ENCODE data around the gene CNTNAP2.

CNTNAP2 gene

DNA sequence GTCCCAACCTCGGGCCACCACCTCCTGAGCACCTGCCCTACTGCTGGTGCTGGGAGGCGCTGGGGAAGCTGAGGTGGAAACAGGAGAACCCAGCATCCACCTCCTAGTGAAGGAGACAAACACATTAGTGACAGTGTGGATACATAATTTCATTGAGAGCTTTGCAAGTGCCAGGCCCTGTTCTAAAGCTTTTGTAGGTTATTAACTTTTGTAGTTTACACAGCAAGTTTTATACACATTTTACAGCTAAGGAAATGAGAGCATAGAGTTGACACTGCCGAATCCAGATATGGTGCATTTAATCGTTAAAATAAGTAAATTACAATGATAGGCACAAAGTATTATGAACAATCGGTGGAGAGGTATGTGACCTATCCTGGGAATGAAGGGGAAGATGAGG, 2007.9 kb downstream of the CNTNAP2 start:
- no peak overlapping the region for H3K4me3 ChIP-seq (replicated peaks; ENCODE audit: low read depth, low read length)
- DNase-seq (ENCODE audit: extremely low read depth, low read depth): no peak
- TF ChIP-seq, protein P1, sequence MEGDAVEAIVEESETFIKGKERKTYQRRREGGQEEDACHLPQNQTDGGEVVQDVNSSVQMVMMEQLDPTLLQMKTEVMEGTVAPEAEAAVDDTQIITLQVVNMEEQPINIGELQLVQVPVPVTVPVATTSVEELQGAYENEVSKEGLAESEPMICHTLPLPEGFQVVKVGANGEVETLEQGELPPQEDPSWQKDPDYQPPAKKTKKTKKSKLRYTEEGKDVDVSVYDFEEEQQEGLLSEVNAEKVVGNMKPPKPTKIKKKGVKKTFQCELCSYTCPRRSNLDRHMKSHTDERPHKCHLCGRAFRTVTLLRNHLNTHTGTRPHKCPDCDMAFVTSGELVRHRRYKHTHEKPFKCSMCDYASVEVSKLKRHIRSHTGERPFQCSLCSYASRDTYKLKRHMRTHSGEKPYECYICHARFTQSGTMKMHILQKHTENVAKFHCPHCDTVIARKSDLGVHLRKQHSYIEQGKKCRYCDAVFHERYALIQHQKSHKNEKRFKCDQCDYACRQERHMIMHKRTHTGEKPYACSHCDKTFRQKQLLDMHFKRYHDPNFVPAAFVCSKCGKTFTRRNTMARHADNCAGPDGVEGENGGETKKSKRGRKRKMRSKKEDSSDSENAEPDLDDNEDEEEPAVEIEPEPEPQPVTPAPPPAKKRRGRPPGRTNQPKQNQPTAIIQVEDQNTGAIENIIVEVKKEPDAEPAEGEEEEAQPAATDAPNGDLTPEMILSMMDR (IDR thresholded peaks at IDR 0.05; ENCODE audit: low read depth, low read length, missing control alignments): no peak

DNA sequence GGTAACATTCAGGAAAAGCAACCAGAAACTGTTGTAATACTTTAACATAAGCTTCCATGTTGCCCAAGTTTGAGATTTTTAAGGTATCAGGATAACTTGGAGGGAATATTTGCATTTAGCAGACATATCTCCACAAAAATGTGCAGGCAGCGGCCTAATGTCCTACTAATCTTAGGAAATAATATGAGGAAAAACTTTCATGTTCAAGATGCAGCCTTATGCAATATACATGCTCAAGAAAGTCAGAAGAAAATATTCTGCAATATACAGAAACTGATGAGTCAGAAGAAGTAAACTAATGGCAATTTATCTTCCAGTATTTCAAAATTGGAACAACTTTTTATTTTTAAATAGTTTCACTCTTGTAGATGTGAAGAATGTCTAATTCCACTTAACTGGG, 2010.8 kb downstream of the CNTNAP2 start:
- no peak for DNase-seq (ENCODE audit: extremely low read depth, low read depth)
- no peak overlapping the region for H3K4me3 ChIP-seq (replicated peaks; ENCODE audit: low read depth, low read length)
- TF ChIP-seq, protein P1 (IDR thresholded peaks at IDR 0.05; ENCODE audit: low read depth, low read length, missing control alignments): no peak

DNA sequence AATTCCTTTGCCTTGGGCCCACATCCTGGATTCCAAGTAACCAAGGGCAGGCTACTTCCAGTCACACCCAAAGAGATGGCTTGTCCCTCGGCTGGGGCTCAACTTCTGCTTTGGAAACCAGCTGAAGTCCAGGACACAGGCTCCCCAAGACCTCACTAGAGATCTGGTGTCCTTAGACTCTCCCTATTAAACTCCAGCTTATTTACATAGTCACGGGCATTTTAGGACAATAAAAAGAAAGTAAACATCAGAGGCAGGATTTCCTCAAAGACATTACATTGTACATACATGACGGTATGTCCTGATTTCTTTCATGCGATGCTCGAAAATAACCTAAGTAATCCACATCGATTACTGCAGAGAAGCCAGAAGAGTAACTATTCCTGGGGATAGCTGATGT, 2012.4 kb downstream of the CNTNAP2 start:
- DNase-seq (ENCODE audit: extremely low read depth, low read depth): no peak
- H3K4me3 ChIP-seq (replicated peaks; ENCODE audit: low read depth, low read length): no peak overlapping the region
- TF ChIP-seq, protein P1 (IDR thresholded peaks at IDR 0.05; ENCODE audit: low read depth, low read length, missing control alignments): no peak

DNA sequence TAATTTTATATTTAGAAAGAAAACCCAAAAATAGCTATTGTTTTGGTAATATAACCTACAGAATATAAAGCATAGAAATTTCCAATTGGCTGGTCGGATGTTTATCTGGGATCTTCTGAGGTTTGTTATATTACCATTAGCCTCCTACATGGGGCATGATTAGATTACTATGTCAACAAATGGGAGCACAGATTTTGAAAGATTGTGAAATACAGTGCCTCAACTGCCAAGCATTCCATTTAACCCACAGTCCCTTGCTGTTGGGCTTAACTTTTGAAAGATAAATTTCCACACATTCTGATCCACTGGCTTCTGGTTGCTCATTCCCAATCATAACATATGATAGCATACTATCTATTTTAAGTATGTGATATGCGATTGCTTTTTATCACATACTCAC, 2018.5 kb downstream of the CNTNAP2 start:
- DNase-seq (ENCODE audit: extremely low read depth, low read depth): no peak
- H3K4me3 ChIP-seq (replicated peaks; ENCODE audit: low read depth, low read length): no peak overlapping the region
- TF ChIP-seq, protein P1 (IDR thresholded peaks at IDR 0.05; ENCODE audit: low read depth, low read length, missing control alignments): no peak

DNA sequence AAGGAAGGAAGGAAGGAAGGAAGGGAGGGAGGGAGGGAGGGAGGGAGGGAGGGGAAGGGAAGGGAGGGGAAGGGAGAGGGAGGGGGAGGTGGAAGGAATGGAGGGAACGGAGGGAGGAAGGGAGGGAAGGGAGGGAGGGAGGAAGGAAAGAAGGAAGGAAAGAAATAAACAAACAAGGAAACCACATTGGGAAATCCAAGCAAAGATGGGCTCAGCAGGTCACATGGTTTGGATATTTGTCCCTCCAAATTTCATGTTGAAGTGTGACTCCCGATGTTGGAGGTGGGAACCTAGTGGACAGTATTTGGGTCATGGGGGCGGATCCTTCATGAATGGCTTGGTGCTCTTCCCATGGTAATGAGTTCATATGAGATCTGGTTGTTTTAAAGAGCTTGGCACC, 2019.4 kb downstream of the CNTNAP2 start:
- no peak for DNase-seq (ENCODE audit: extremely low read depth, low read depth)
- TF ChIP-seq, protein P1 (IDR thresholded peaks at IDR 0.05; ENCODE audit: low read depth, low read length, missing control alignments): no peak
- H3K4me3 ChIP-seq (replicated peaks; ENCODE audit: low read depth, low read length): no peak overlapping the region

DNA sequence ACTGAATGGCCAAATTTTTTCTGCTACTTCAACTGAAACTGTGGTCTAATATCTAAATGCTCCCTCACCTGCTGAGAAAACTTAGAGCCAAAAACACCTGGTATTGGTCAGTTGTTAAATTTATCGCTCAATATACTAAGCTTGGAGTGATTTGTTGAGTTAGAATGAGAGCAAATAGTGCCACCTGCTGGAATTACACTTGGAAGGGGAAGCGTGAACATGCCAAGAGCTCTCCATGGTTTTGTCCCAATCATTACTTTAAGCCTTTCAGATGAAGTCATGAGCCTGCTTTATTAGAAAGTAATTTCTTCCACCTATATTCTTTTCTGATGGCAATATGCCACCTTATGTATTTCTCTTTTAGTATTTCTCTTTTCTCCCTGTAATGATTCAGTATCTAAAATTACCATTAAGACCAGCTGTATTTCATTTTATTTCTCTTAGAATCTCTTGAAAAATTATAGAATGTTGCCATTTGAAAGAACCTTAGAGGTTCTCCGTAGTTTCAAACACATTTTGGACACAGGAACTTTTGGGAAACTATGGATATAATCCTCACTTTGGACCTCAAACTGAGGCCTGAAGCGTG, 2026.2 kb downstream of the CNTNAP2 start:
- H3K4me3 ChIP-seq (replicated peaks; ENCODE audit: low read depth, low read length): no peak overlapping the region
- TF ChIP-seq, protein P1 (IDR thresholded peaks at IDR 0.05; ENCODE audit: low read depth, low read length, missing control alignments): peak; percentile 6
- DNase-seq (ENCODE audit: extremely low read depth, low read depth): no peak

DNA sequence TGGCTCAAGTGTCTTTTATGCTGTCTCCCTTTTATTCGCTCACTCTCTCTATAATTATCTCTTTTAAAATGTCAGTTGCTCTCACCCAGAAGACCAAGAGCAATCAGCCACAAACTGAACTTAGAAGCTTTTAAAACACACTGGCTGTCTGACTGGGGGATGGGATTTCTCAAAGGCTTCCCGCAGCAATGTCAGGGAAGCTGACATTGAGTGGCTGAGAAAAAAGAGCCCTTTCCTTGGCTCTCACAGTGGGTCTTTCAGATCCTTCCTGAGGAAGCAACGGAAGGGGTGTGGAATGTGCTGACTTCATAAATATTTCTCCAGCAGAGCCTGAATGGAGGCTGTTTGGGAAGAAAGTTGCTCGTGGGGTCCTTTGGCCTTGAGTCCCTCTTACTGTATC, 2028.2 kb downstream of the CNTNAP2 start:
- no peak overlapping the region for H3K4me3 ChIP-seq (replicated peaks; ENCODE audit: low read depth, low read length)
- DNase-seq (ENCODE audit: extremely low read depth, low read depth): no peak
- TF ChIP-seq, protein P1 (IDR thresholded peaks at IDR 0.05; ENCODE audit: low read depth, low read length, missing control alignments): no peak
